K562 (cell line): Measurements from ENCODE around the gene ZNF774. TPM values are rescaled to one million over a fixed set of nuclear protein-coding genes. Genes with fewer than 3 reads are reported as not detected.

ENCODE experiments used
- ATAC-seq: fragments of 200-7000 bp; cut with Tn5 transposase; 3 replicates; pipeline ENCODE4 v1.9.1; 2020; ENCODE audit warnings: moderate library complexity
- BruUV-seq: library from RNA; stranded (reverse); fragments of 400-500 nt; replicated peaks from 2 replicates; lab custom pipeline; 2021; lab: Mats Ljungman, UMichigan
- CTCF ChIA-PET: fragments of 300-600 bp; formaldehyde crosslinking; extraction: SDS; loops from one replicate; lab custom pipeline; 2021; ENCODE audit warnings: low intra/inter-chr PET ratio; lab: Yijun Ruan, JAX
- POLR2A ChIA-PET: fragments of 300-600, 350-650 bp; sonication (Branson Sonifier 250); formaldehyde crosslinking; extraction: SDS; loops from one replicate; lab custom pipeline; 2021; ENCODE audit warnings: antibody characterized with exemption, inconsistent platforms; lab: Yijun Ruan, JAX
- DNase-seq, 4 experiments: peaks; one replicate each; pipeline versions ENCODE4 v3.0.0 to v3.0.0-alpha.2; 2011 to 2018; ENCODE audit warnings: low spot score in 3 of 4, mixed read lengths in 3 of 4; ENCODE audit errors: extremely low read depth in 1 of 4
- FAIRE-seq: peaks from 2 replicates; lab custom pipeline; 2011; peaks lifted over from hg19 to GRCh38; lab: Jason Lieb, UNC
- H2AFZ ChIP-seq: 2 replicates; pipeline ENCODE4 v1.6.0; 2011; ENCODE audit warnings: low read depth, low read length, control low read depth, inconsistent platforms
- H3K27ac ChIP-seq: fragments of 200-600 bp; 3 replicates; pipeline ENCODE4 v1.8.0; 2011; ENCODE audit warnings: low read depth, mild to moderate bottlenecking, control low read depth, inconsistent platforms, low read length, moderate library complexity, mixed read lengths; ENCODE audit errors: extremely low read depth
- H3K27me3 ChIP-seq, 2 experiments: fragments of 300-600 bp in 1 of 2; 2 replicates in 1 of 2; 3 replicates in 1 of 2; pipeline versions ENCODE4 v1.6.0 to v1.8.0; 2011; ENCODE audit warnings: inconsistent platforms in 2 of 2, low read length in 2 of 2, mild to moderate bottlenecking in 1 of 2, mixed read lengths in 1 of 2, moderate library complexity in 1 of 2; ENCODE audit not compliant: control insufficient read depth in 2 of 2, insufficient read depth in 2 of 2
- H3K36me3 ChIP-seq: fragments of 300-600 bp; 3 replicates; pipeline ENCODE4 v1.8.0; 2011; ENCODE audit warnings: mild to moderate bottlenecking, low read length, inconsistent platforms; ENCODE audit not compliant: control insufficient read depth, insufficient read depth
- H3K4me1 ChIP-seq, 2 experiments: fragments of 200-600 bp in 1 of 2; replicated peaks in 1 of 2; 2 replicates in 1 of 2; 3 replicates in 1 of 2; pipeline versions ENCODE4 v1.5.1 to v1.8.0; 2011; ENCODE audit warnings: inconsistent platforms in 2 of 2, low read length in 2 of 2, mild to moderate bottlenecking in 1 of 2, mixed read lengths in 1 of 2, moderate library complexity in 1 of 2; ENCODE audit not compliant: control insufficient read depth in 2 of 2, insufficient read depth in 2 of 2
- H3K4me2 ChIP-seq: 2 replicates; pipeline ENCODE4 v1.6.1; 2011; ENCODE audit warnings: low read length, control low read depth, inconsistent platforms, mixed read lengths; ENCODE audit not compliant: insufficient read depth
- H3K4me3 ChIP-seq: fragments of 200-600 bp; sonication (generic), shearing (Covaris generic); 2 replicates; pipeline ENCODE4 v1.5.1; 2016; ENCODE audit warnings: control low read depth, inconsistent platforms
- H3K79me2 ChIP-seq: fragments of 200-600 bp; 3 replicates; pipeline ENCODE4 v1.8.0; 2011; ENCODE audit warnings: low read length, inconsistent platforms; ENCODE audit not compliant: control insufficient read depth, insufficient read depth
- H3K9ac ChIP-seq, 2 experiments: 2 replicates each; pipeline versions ENCODE4 v1.6.0 to v1.6.1; 2011; ENCODE audit warnings: low read depth in 2 of 2, low read length in 2 of 2, control low read depth in 1 of 2, inconsistent platforms in 1 of 2, mild to moderate bottlenecking in 1 of 2, mixed read lengths in 1 of 2; ENCODE audit not compliant: insufficient read depth in 1 of 2
- H3K9me1 ChIP-seq: one replicate; pipeline ENCODE4 v1.6.0; 2011; ENCODE audit warnings: inconsistent platforms, mild to moderate bottlenecking, low read length, moderate library complexity; ENCODE audit not compliant: control insufficient read depth, insufficient read depth
- H3K9me3 ChIP-seq: replicated peaks from 2 replicates; pipeline ENCODE4 v1.5.1; 2011; ENCODE audit warnings: low read depth, low read length, inconsistent platforms; ENCODE audit not compliant: control insufficient read depth, insufficient read depth
- H4K20me1 ChIP-seq: replicated peaks from 2 replicates; pipeline ENCODE4 v1.6.1; 2011; ENCODE audit warnings: low read length, inconsistent platforms, mixed read lengths; ENCODE audit not compliant: control insufficient read depth, insufficient read depth
- BRD4 ChIP-seq: fragments of 200-600 bp; sonication (generic); IDR thresholded peaks from 2 replicates; pipeline ENCODE4 v1.6.1; 2017; ENCODE audit warnings: inconsistent platforms
- BRF2 ChIP-seq: IDR thresholded peaks from 3 replicates; pipeline ENCODE4 v1.6.1; 2011; ENCODE audit warnings: borderline replicate concordance, mild to moderate bottlenecking; ENCODE audit not compliant: insufficient read length, insufficient read depth
- ETV1 ChIP-seq: fragments of 450-650 bp; conservative IDR thresholded peaks from 2 replicates; pipeline ENCODE4 v1.6.1; 2016; ENCODE audit warnings: missing genetic modification characterization, control low read depth, low read depth, missing compliant biosample characterization
- KDM1A ChIP-seq, 2 experiments: fragments of 450-650 bp; IDR thresholded peaks; 2 replicates each; pipeline ENCODE4 v1.6.1; 2016; ENCODE audit warnings: mild to moderate bottlenecking in 2 of 2
- POLR2B ChIP-seq: fragments of 450-650 bp; IDR thresholded peaks from 2 replicates; pipeline ENCODE4 v1.6.1; 2018; ENCODE audit warnings: low read depth; ENCODE audit not compliant: partially characterized antibody
- SPI1 ChIP-seq: IDR thresholded peaks from 2 replicates; pipeline ENCODE4 v1.6.1; 2011; ENCODE audit warnings: low read depth, low read length, control low read depth, borderline replicate concordance
- TAL1 ChIP-seq: fragments of 450-650 bp; IDR thresholded peaks from 2 replicates; pipeline ENCODE4 v1.6.1; 2016; ENCODE audit warnings: mild to moderate bottlenecking
- WHSC1 ChIP-seq: IDR thresholded peaks from one replicate; pipeline ENCODE4 v1.6.1; 2012; ENCODE audit warnings: low read length, control low read depth, inconsistent platforms
- ZNF589 ChIP-seq: fragments of 200-800 bp; sonication (Bioruptor generic); IDR thresholded peaks from 2 replicates; pipeline ENCODE4 v1.6.1; 2016; ENCODE audit warnings: low read depth, missing genetic modification characterization, missing compliant biosample characterization
- WGBS: fragments of 100-300 bp; shearing (Covaris generic); methylation state at CpG from one replicate; pipeline ENCODE4 v1.1.6; 2016; ENCODE audit warnings: low coverage, mixed read lengths; ENCODE audit not compliant: insufficient coverage; ENCODE audit errors: missing lambda C conversion rate; 5-methylcytosine and 5-hydroxymethylcytosine counted together
- in situ Hi-C: fragments of 300-500 bp; cut with MboI; formaldehyde crosslinking; loops from 4 replicates; pipeline ENCODE4 v1.15.0; 2018; ENCODE audit warnings: inconsistent platforms, mixed read lengths
- intact Hi-C: fragments of 100-400 bp; cut with micrococcal nuclease; formaldehyde crosslinking; loops from 2 replicates; pipeline ENCODE4 v1.14.2; 2022
- polyA plus RNA-seq, 8 experiments: library from polyadenylated mRNA; depleted of rRNA in 4 of 8; stranded (reverse) in 5 of 8; unstranded in 3 of 8; fragments of >200 nt; fragmentation: Nextera tagmentation in 2 of 8; fragmentation: Illumina TruSeq in 1 of 8; extraction: Ambion mirVana in 2 of 8; extraction: Trizol in 1 of 8; gene quantifications; 2 replicates each; pipeline versions ENCODE4 v1.2.1 to v1.2.3, GENCODE V29; 2011 to 2014; ENCODE audit warnings: inconsistent platforms in 1 of 8, missing spikeins in 1 of 8
- total RNA-seq, 7 experiments: library from RNA; depleted of rRNA in 6 of 7; stranded (reverse); fragments of >200 nt in 6 of 7; fragmentation: Illumina TruSeq in 2 of 7; extraction: Trizol in 2 of 7; gene quantifications; 2 replicates each; pipeline versions ENCODE4 v1.2.1 to v1.2.3, GENCODE V29; 2011 to 2021; ENCODE audit warnings: low replicate concordance in 1 of 7

Gene ZNF774
- total and polyA plus RNA-seq, 9 of the 15 experiments (the other 6 are each of a cell fraction or from before 2014, with no cell fraction given): 0.32 to 2.0 (median 1.2) TPM

- FAIRE-seq: no peak
- ChIA-PET POLR2A (no interaction called here), CTCF (interaction anchor here (0.7 to 4.8 kb wide), 2 partner anchors 23 to 159 kb away, joined by 4 to 64 read pairs; no protein-coding TSS in a partner anchor)
- WGBS: 64% methylated on average over 4 of the region's 4 CpGs
- no peak for ATAC-seq
- intact Hi-C loops (loop anchor here (5.0 to 10.0 kb wide), 3 partner anchors 275 to 562 kb away; partner anchors contain the start of gene FES), in situ Hi-C loops (loop anchor here (10.0 to 25.0 kb wide), 2 partner anchors 282 to 915 kb away; no protein-coding TSS in a partner anchor)
- Histone ChIP-seq H3K36me3 (no peaks in the 10 kb centered on the region), H2AFZ (no peak overlapping the region), H3K4me1 (peaks cover 3 to 4% of the 10 kb centered on the region in 2 experiments; a peak in 2 of 5 replicates), H3K4me3 (no peak overlapping the region), H3K9me3 (no peaks in the 10 kb centered on the region), H3K79me2 (no peaks in the 10 kb centered on the region), H3K27ac (no peak overlapping the region), H3K9me1 (no peaks in the 10 kb centered on the region), H3K9ac (no peak overlapping the region), H3K27me3 (no peaks in the 10 kb centered on the region), H4K20me1 (no peaks in the 10 kb centered on the region), H3K4me2 (no peak overlapping the region)
- DNase-seq: no peak
- BruUV-seq: no TSS peak
- TF ChIP-seq WHSC1: no peak
- TF ChIP-seq BRF2: no peak
- no peak for TF ChIP-seq SPI1
- no peak for TF ChIP-seq ZNF589 (CRISPR knock-in tag)
- TF ChIP-seq TAL1: no peak
- no peak for TF ChIP-seq POLR2B
- TF ChIP-seq BRD4: no peak
- no peak for TF ChIP-seq KDM1A (IDR thresholded peaks at IDR 0.05)
- TF ChIP-seq ETV1 (tag): no peak
Observed at GRCh38 chr15:90322538-90322937, 29.5 kb upstream of the ZNF774 start.
